ENCODE data around the gene HOOK2. TPM values are rescaled to one million over a fixed set of nuclear protein-coding genes. Genes with fewer than 3 reads are reported as not detected.

HOOK2 gene
- total RNA-seq (2022; extraction: Qiagen RNA extraction; ENCODE audit: low read depth), result 7.2 to 12.1 TPM (median 10.4 TPM) in 5 replicates

GRCh38 chr19:12774588-12775555 lies at the start of gene HOOK2:
TSS of gene HOOK2 (minus strand) at chr19:12775552. CDS start at chr19:12775449, 103 bp downstream.

GRCh38 chr19:12806242-12807081 lies 31.1 kb upstream of the HOOK2 start, which contains the start of gene RNASEH2A:
TSS of gene RNASEH2A (plus strand) at chr19:12806584. CDS start at chr19:12806674, 90 bp downstream.

GRCh38 chr19:12801466-12802266 lies 26.3 kb upstream of the HOOK2 start, which contains the start of the genes PRDX2 and THSD8:
TSS of gene PRDX2 (minus strand) at chr19:12801800. CDS start at chr19:12801261, 539 bp downstream.
TSS of gene THSD8 (plus strand) at chr19:12802069. CDS start at chr19:12802072, 3 bp downstream.

GRCh38 chr19:12791345-12792050 lies 16.1 kb upstream of the HOOK2 start, which contains the start of gene JUNB:
TSS of gene JUNB (plus strand) at chr19:12791486. CDS start at chr19:12791772, 286 bp downstream.

GRCh38 chr19:12751635-12752034 lies 23.7 kb downstream of the HOOK2 start, which contains the start of gene BEST2:
TSS of gene BEST2 (plus strand) at chr19:12751791. CDS start at chr19:12752593, 802 bp downstream.

GRCh38 chr19:12736995-12737834 lies 38.1 kb downstream of the HOOK2 start, which contains the start of gene GET3:
TSS of gene GET3 (plus strand) at chr19:12737497. CDS start at chr19:12737506, 9 bp downstream.

GRCh38 chr19:12723641-12724426 lies 51.5 kb downstream of the HOOK2 start, which contains the start of gene TNPO2:
TSS of gene TNPO2 (minus strand) at chr19:12723932. CDS start at chr19:12720977, 2,955 bp downstream.

Other genes with a start within 250 kb of the HOOK2 start
- 1.7 to 2.6 TPM (median 2.1 TPM) in 5 replicates for gene ZNF564, start 224.1 kb downstream of the HOOK2 start, total RNA-seq (2022; extraction: Qiagen RNA extraction; ENCODE audit: low read depth)
- 0.62 to 1.1 TPM (median 0.84 TPM) in 5 replicates for gene ZNF490, start 164.7 kb downstream of the HOOK2 start, total RNA-seq (2022; extraction: Qiagen RNA extraction; ENCODE audit: low read depth)
- 4.7 to 6.6 TPM (median 6.2 TPM) in 5 replicates for gene ZNF791, start 164.6 kb downstream of the HOOK2 start, total RNA-seq (2022; extraction: Qiagen RNA extraction; ENCODE audit: low read depth)
- 19.1 to 24.4 TPM (median 20.1 TPM) in 5 replicates for gene MAN2B1, start 108.8 kb downstream of the HOOK2 start, total RNA-seq (2022; extraction: Qiagen RNA extraction; ENCODE audit: low read depth)
- gene WDR83, start 108.7 kb downstream of the HOOK2 start, total RNA-seq (2022; extraction: Qiagen RNA extraction; ENCODE audit: low read depth), result 9.0 to 11.7 TPM (median 10.3 TPM) in 5 replicates
- gene DHPS, start 93.7 kb downstream of the HOOK2 start, total RNA-seq (2022; extraction: Qiagen RNA extraction; ENCODE audit: low read depth), result 38.6 to 51.8 TPM (median 48.5 TPM) in 5 replicates
- gene GNG14, start 87.6 kb downstream of the HOOK2 start, total RNA-seq (2022; extraction: Qiagen RNA extraction; ENCODE audit: low read depth), result not detected in 5 replicates
- gene FBXW9, start 78.9 kb downstream of the HOOK2 start, total RNA-seq (2022; extraction: Qiagen RNA extraction; ENCODE audit: low read depth), result 10.8 to 13.2 TPM (median 12.6 TPM) in 5 replicates
- 29.7 to 36.8 TPM (median 36.6 TPM) in 5 replicates for gene TNPO2, start 51.6 kb downstream of the HOOK2 start, total RNA-seq (2022; extraction: Qiagen RNA extraction; ENCODE audit: low read depth)
- gene TRIR, start 40.9 kb downstream of the HOOK2 start, total RNA-seq (2022; extraction: Qiagen RNA extraction; ENCODE audit: low read depth), result 135 to 200 TPM (median 176 TPM) in 5 replicates
- gene GET3, start 38.1 kb downstream of the HOOK2 start, total RNA-seq (2022; extraction: Qiagen RNA extraction; ENCODE audit: low read depth), result 78.4 to 98.3 TPM (median 91.2 TPM) in 5 replicates
- gene BEST2, start 23.8 kb downstream of the HOOK2 start, total RNA-seq (2022; extraction: Qiagen RNA extraction; ENCODE audit: low read depth), result 0.06 TPM in 1 of 5 replicates, not detected in the others
- 96.9 to 138 TPM (median 119 TPM) in 5 replicates for gene JUNB, start 15.9 kb upstream of the HOOK2 start, total RNA-seq (2022; extraction: Qiagen RNA extraction; ENCODE audit: low read depth)
- 0.59 to 0.91 TPM (median 0.74 TPM) in 5 replicates for gene PRDX2, start 26.2 kb upstream of the HOOK2 start, total RNA-seq (2022; extraction: Qiagen RNA extraction; ENCODE audit: low read depth)
- 0.90 to 13.2 TPM (median 10.8 TPM) in 5 replicates for gene THSD8, start 26.5 kb upstream of the HOOK2 start, total RNA-seq (2022; extraction: Qiagen RNA extraction; ENCODE audit: low read depth)
- 37.4 to 49.2 TPM (median 44.4 TPM) in 5 replicates for gene RNASEH2A, start 31.0 kb upstream of the HOOK2 start, total RNA-seq (2022; extraction: Qiagen RNA extraction; ENCODE audit: low read depth)
- gene RTBDN, start 59.0 kb upstream of the HOOK2 start, total RNA-seq (2022; extraction: Qiagen RNA extraction; ENCODE audit: low read depth), result 0.24 to 0.26 TPM in 2 of 5 replicates, not detected in the others
- gene MAST1, start 63.0 kb upstream of the HOOK2 start, total RNA-seq (2022; extraction: Qiagen RNA extraction; ENCODE audit: low read depth), result 1.9 to 2.9 TPM (median 2.2 TPM) in 5 replicates
- 26.8 to 32.2 TPM (median 29.9 TPM) in 5 replicates for gene DNASE2, start 105.9 kb upstream of the HOOK2 start, total RNA-seq (2022; extraction: Qiagen RNA extraction; ENCODE audit: low read depth)
- 0.06 TPM in 1 of 5 replicates, not detected in the others for gene KLF1, start 111.6 kb upstream of the HOOK2 start, total RNA-seq (2022; extraction: Qiagen RNA extraction; ENCODE audit: low read depth)
- 7.9 to 10.8 TPM (median 8.8 TPM) in 5 replicates for gene GCDH, start 115.6 kb upstream of the HOOK2 start, total RNA-seq (2022; extraction: Qiagen RNA extraction; ENCODE audit: low read depth)
- 0.31 to 0.57 TPM (median 0.46 TPM) in 5 replicates for gene SYCE2, start 143.7 kb upstream of the HOOK2 start, total RNA-seq (2022; extraction: Qiagen RNA extraction; ENCODE audit: low read depth)
- gene FARSA, start 158.2 kb upstream of the HOOK2 start, total RNA-seq (2022; extraction: Qiagen RNA extraction; ENCODE audit: low read depth), result 68.3 to 85.5 TPM (median 73.0 TPM) in 5 replicates
- 516 to 561 TPM (median 539 TPM) in 5 replicates for gene CALR, start 163.1 kb upstream of the HOOK2 start, total RNA-seq (2022; extraction: Qiagen RNA extraction; ENCODE audit: low read depth)
- gene RAD23A, start 170.3 kb upstream of the HOOK2 start, total RNA-seq (2022; extraction: Qiagen RNA extraction; ENCODE audit: low read depth), result 71.4 to 85.6 TPM (median 80.8 TPM) in 5 replicates
- gene GADD45GIP1, start 181.7 kb upstream of the HOOK2 start, total RNA-seq (2022; extraction: Qiagen RNA extraction; ENCODE audit: low read depth), result 28.0 to 55.0 TPM (median 47.7 TPM) in 5 replicates
- gene DAND5, start 194.0 kb upstream of the HOOK2 start, total RNA-seq (2022; extraction: Qiagen RNA extraction; ENCODE audit: low read depth), result 0.07 to 0.13 TPM (median 0.11 TPM) in 3 of 5 replicates, not detected in the others
- 4.0 to 5.8 TPM (median 4.2 TPM) in 5 replicates for gene NFIX, start 219.9 kb upstream of the HOOK2 start, total RNA-seq (2022; extraction: Qiagen RNA extraction; ENCODE audit: low read depth)

Data from A549 treated with DMSO at 1 μM for 4 hours (cell line).